MG63 (cell line): ENCODE measurements around the gene TPH2. TPM values are rescaled to one million over a fixed set of nuclear protein-coding genes. Genes with fewer than 3 reads are reported as not detected.
A peak's percentile ranks its signal among the peaks of the same experiment; 100 is the strongest.

ENCODE experiments used
- DNase-seq: peaks from one replicate; pipeline ENCODE4 v3.0.0-alpha.2; 2020
- H3K27me3 ChIP-seq: fragments of 250-450 bp; sonication (Bioruptor Pico); 2 replicates; pipeline ENCODE4 v1.5.1; 2020; ENCODE audit warnings: mild to moderate bottlenecking, moderate library complexity
- H3K36me3 ChIP-seq: fragments of 250-450 bp; sonication (Bioruptor Pico); 2 replicates; pipeline ENCODE4 v1.5.1; 2020; ENCODE audit warnings: mild to moderate bottlenecking, moderate library complexity
- H3K4me3 ChIP-seq: fragments of 250-450 bp; sonication (Bioruptor Pico); 2 replicates; pipeline ENCODE4 v1.5.1; 2020; ENCODE audit warnings: mild to moderate bottlenecking, moderate library complexity
- H3K9me3 ChIP-seq: fragments of 250-450 bp; sonication (Bioruptor Pico); 2 replicates; pipeline ENCODE4 v1.5.1; 2020; ENCODE audit warnings: mild to moderate bottlenecking, moderate library complexity
- total RNA-seq: library from RNA; depleted of rRNA; stranded (reverse); fragments of >200 nt; shearing (Covaris generic); gene quantifications from 2 replicates; pipeline ENCODE4 v1.2.3, GENCODE V29; 2014; ENCODE audit warnings: low replicate concordance

TPH2 gene
- total RNA-seq, 1 experiment from 2014 or later: not detected

DNA sequence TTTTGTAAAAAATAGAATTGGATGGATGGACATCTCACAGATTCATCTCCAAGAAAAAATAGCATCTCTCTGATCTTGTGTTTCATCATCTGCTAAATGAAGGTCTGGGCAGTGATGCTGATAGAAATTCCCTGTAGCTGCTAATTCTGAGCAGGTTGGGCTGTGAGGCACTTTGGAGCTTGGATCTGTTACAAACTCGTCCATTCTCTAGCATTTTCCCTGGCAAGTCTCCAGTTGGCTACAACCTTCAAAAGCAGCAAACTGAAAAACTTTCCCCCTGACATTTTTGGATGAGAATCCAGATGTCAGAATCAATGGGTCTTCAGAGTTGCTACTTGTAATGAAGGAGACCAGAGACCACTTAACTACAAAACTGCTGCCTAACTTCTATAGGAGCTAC is 72.7 kb downstream of the TPH2 start:
- Histone ChIP-seq H3K9me3 (no peaks in the 10 kb centered on the region), H3K4me3 (no peak overlapping the region)
- peak; percentile 24 for DNase-seq

DNA sequence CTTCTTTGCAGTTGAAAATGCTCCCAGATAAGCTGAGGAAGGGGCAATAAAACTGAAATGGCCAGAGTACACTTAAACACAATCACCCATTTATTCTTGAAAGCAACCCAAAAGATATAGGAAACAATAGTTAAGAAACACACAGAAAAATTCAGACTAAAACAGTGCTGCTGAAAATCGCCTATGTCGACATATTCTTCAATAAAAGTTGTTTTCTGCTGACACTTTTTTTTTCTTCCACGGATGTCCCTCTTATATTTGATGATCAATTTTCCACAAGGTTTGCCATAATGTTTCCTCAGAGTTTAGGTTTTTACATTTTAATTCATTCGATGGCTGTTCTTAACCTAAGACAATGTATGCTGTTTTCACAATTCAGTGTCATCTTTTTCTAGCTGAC is 74.2 kb downstream of the TPH2 start:
- H3K27me3 ChIP-seq: no peaks in the 10 kb centered on the region
- no peak for DNase-seq
- no peak overlapping the region for H3K4me3 ChIP-seq
- no peaks in the 10 kb centered on the region for H3K9me3 ChIP-seq
- H3K36me3 ChIP-seq: no peaks in the 10 kb centered on the region

More for the DNA sequence above, 72.7 kb downstream of the TPH2 start:
- H3K27me3 ChIP-seq: no peaks in the 10 kb centered on the region
- no peaks in the 10 kb centered on the region for H3K36me3 ChIP-seq

DNA sequence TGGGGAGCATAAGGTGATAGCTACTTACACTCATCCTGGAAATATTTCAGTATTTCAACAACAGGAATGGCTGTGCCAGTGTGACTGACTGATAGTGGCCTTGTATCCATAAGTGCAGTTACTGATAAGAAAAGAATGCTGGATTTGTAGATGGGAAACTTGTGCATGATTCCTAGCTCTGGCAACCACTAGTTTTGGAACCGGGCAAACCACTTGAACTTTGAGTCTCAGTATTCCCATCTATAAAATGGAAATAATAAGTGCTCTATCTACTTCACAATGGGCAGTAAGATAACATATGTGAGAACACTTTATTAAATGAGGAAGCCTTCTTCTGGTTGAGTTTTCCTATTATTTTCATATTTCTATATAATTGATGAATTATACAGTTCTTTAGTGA is 77.2 kb downstream of the TPH2 start:
- Histone ChIP-seq H3K4me3 (no peak overlapping the region), H3K27me3 (no peaks in the 10 kb centered on the region), H3K9me3 (no peaks in the 10 kb centered on the region), H3K36me3 (no peaks in the 10 kb centered on the region)
- no peak for DNase-seq

DNA sequence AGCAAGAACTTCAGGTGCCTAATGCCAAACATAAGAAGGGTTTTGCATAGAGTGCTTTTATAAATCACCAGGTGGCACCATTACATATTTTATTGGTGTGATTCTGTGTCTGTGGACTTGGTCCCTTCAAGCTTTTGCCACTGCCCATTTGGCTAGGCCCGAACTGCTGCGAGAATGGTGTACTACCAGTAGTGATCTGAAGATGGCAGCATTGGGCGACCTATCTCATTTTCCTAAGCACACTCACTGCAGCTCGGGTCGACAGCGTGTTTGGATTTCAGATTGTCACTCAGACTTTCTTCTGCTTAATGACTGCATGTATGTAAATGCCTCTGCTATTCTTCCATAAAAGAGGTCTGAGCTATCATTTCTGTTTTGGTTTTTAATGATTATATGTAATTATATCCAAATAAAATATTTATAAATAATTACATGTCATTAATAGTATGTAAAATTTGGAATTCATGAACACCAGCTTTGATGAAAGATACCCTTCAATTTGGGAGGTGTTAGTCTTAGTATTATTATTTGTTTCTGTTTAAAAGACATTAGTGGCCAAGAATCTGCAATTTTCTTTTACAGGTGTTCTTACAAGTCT is 78.5 kb downstream of the TPH2 start:
- Histone ChIP-seq H3K36me3 (no peaks in the 10 kb centered on the region), H3K9me3 (no peaks in the 10 kb centered on the region), H3K4me3 (no peak overlapping the region), H3K27me3 (no peaks in the 10 kb centered on the region)
- DNase-seq: peak; percentile 60

DNA sequence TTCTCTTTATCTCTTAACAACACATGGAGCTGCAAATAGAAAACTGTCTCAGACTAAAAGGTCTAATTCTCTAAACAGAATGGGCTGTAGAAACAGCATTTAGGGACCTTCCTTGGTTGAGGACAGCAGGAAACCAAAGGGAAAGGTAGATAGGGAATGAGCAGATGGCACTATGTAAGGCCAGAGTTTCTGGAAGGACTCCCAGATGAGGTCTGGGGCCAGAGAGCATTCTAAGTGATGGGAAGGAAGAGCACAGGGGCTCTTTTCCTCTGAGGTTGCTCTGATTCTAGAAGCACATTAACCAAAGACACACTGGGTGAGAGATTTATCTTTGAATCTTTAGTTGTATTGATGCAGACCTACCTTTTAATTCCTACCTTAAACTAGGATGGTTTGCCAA is 79.4 kb downstream of the TPH2 start:
- DNase-seq: no peak
- Histone ChIP-seq H3K27me3 (no peaks in the 10 kb centered on the region), H3K4me3 (no peak overlapping the region), H3K9me3 (no peaks in the 10 kb centered on the region), H3K36me3 (no peaks in the 10 kb centered on the region)

DNA sequence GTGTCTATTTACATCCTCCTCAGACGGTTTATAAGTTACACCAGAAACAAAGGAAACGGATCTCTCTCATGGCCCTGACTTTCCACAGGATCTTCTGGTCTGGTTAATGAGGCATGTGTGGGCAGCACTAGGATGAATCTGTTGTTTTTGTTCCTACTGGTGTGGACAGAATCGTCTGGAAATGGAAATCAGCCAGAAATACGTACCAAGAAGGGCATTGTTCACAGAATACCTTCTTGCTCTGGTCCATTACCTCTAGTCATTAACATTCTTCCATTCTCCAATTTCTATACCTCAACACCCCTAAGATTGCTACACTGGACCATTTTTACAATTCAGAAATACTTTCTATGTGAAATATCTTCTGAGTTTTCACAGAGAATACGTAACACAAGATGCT is 86.0 kb downstream of the TPH2 start:
- Histone ChIP-seq H3K9me3 (no peaks in the 10 kb centered on the region), H3K36me3 (no peaks in the 10 kb centered on the region), H3K27me3 (no peaks in the 10 kb centered on the region), H3K4me3 (no peak overlapping the region)
- DNase-seq: no peak

DNA sequence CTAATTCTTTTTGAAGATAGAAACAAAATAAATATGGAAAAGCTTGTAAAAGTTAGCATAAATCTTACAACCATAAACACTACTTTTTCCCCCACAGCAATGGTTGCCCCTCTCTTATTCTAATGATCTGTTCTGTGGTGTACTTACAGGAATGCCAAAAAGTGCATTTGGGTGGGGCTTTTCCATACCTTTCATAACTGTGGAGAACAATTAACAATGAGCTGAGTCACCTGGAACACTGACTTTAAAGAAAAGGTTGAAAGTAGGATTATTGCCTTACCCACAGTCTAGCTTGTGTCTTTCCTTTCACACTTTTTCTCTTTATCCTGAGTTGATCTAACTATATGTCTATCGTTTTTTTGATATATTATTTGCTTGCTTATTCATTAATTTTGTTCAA is 86.9 kb downstream of the TPH2 start:
- H3K27me3 ChIP-seq: no peaks in the 10 kb centered on the region
- no peak overlapping the region for H3K4me3 ChIP-seq
- H3K9me3 ChIP-seq: no peaks in the 10 kb centered on the region
- H3K36me3 ChIP-seq: no peaks in the 10 kb centered on the region
- no peak for DNase-seq

DNA sequence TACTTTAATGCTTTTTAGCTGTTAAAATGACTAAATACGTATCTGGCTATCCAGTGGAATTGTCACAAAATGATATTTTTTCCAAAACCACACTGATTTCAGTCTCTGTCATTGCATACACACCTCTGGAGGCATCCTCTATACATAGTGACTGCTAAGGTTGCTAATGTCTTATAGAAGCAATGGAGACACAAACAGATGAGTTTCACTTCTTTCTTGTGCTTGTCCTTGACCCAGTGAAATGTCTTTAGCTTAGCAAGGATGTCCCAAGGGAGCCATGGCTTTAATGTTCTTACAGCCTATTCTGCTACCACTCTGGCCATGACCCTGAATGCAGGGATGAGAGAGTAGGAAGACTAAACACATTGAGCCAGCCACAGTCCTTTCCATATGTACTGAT is 90.3 kb downstream of the TPH2 start:
- H3K36me3 ChIP-seq: no peaks in the 10 kb centered on the region

DNA sequence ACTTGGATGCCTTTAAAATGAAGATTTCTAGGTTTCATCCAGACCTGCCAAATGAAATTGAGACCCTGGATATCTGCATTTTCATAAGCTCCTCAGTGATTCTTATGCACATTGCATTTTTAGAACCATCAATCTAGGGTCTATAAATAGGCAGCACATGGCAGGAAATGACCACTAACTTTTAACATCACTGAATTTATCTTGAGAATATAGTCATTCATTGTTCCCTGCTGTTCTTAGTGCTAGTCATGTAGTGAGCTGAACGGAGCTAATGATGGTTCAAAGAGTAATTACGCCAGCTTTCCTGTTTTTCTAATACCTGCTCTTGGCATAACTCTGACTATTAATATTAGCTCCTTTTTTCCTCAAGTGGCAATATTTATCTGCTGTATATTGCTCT is 91.6 kb downstream of the TPH2 start:
- Histone ChIP-seq H3K36me3 (no peaks in the 10 kb centered on the region), H3K4me3 (no peak overlapping the region), H3K27me3 (no peaks in the 10 kb centered on the region), H3K9me3 (no peaks in the 10 kb centered on the region)
- DNase-seq: no peak

More for the DNA sequence above, 90.3 kb downstream of the TPH2 start:
- DNase-seq: no peak
- no peaks in the 10 kb centered on the region for H3K27me3 ChIP-seq
- no peak overlapping the region for H3K4me3 ChIP-seq
- H3K9me3 ChIP-seq: no peaks in the 10 kb centered on the region

DNA sequence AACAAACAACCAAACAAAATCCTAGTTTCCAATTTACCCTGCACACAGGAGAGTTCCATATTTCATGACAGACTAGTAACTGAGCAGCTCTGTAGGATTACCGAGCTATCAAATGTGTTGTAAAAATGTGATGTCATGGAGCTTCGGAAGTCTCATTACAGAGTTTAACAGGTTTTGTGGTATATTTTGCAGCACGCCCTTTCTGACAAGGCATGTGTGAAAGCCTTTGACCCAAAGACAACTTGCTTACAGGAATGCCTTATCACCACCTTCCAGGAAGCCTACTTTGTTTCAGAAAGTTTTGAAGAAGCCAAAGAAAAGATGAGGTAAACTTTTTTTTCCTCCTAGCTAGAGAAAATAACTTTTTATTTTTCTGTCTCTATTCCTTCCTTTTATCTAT is 92.4 kb downstream of the TPH2 start:
- Histone ChIP-seq H3K9me3 (no peaks in the 10 kb centered on the region), H3K4me3 (no peak overlapping the region), H3K36me3 (no peaks in the 10 kb centered on the region), H3K27me3 (no peaks in the 10 kb centered on the region)
- no peak for DNase-seq

DNA sequence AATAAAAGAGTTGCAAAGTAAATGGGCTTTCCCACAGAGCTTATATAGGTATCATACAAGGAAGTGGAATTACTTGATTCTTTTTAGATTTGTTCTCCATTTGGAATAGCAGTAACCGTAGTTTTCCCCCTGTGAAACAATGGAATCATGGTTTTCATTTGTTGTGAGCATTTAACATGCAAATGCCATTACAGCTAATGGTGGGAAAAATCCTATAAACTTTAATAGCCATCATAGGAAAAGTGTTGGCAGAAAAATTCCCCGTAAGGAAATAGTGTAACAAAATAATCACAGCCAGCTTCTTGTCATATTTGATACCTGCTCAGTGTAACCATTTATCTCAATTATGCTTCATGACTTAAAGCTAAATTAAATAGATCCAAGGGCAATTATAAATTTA is 95.3 kb downstream of the TPH2 start:
- DNase-seq: no peak
- Histone ChIP-seq H3K9me3 (no peaks in the 10 kb centered on the region; the same call in 1 of the 2 replicates), H3K27me3 (no peaks in the 10 kb centered on the region), H3K36me3 (no peaks in the 10 kb centered on the region), H3K4me3 (no peak overlapping the region)

DNA sequence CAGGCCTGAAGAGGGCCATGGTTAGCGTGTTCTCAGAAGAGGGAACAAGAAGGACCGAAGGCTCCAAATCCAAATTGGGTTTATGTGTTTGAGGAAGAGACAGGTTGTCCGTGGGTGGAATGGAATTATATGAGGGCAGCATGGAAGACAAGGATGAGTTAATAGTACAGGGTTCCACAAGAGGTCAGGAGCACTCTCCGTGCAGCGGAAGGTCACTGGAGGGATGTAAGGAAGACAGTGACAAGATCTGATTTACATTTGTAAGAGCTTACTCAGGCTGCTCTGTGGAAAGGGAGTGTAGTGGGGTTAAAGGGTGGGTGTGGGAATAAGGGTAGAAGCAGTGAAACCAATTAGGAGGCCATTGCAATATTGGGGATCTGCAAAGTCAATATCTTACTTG is 97.0 kb downstream of the TPH2 start:
- Histone ChIP-seq H3K36me3 (no peaks in the 10 kb centered on the region), H3K9me3 (peaks cover 2% of the 10 kb centered on the region)
- no peak for DNase-seq

DNA sequence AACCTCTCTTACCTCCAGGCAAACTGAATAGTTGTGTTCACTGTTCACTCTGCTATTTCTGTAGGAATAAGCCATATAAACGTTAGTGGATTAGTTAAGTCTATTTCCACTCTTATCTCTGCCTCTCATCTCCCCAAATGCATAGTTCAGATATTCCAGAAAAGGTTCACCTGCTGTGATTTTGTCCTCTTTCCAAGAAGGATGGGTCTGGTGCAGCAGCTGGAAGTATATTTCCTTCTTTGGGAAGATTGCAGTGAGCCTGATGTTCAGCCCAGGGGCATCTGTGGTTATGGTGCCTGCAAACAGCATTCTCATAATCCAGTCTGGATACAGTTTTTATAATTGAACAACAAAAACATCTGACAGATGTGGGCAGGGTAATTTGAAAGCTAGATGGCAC is 97.7 kb downstream of the TPH2 start:
- no peaks in the 10 kb centered on the region for H3K27me3 ChIP-seq
- H3K9me3 ChIP-seq: peaks cover 2% of the 10 kb centered on the region
- H3K36me3 ChIP-seq: no peaks in the 10 kb centered on the region
- DNase-seq: no peak
- no peak overlapping the region for H3K4me3 ChIP-seq

More for the DNA sequence above, 97.0 kb downstream of the TPH2 start:
- Histone ChIP-seq H3K27me3 (no peaks in the 10 kb centered on the region), H3K4me3 (no peak overlapping the region)

DNA sequence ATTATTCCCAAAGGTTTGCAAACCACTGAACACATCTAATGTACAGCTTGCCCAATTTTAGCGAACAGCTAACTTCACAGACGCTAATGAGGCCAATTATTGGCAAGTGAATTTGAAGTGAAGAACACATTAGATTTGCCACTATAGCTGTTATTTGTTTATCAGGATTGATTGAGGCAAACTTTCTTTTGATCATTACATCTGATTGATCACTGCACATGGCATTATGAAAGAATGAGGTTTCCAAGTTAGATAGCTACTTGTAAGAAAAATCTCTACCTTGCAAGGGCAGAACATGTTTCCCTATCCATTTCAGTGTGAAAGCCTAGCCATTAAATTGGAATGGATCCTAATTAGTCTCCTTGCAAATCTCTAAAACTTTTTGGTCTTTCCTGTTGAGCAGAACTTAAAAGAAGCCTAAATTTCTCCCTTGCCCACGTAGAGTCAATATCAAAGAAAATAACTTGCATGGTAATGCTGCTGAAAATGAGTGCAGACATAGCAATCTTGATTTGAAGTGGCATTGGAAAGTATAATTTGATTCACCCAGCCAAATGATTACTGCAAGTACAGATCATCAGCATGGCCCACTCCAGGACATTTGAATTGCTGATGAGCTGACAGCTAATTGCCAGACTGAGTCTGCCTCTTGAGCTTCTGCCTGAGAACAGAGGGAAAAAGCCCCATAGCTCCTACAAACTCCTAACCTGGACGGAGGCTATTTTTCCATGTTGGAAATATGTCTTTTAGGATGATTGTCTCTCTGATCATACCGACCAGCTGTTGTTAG is 98.6 kb downstream of the TPH2 start:
- DNase-seq: no peak
- Histone ChIP-seq H3K36me3 (no peaks in the 10 kb centered on the region), H3K27me3 (no peaks in the 10 kb centered on the region), H3K4me3 (no peak overlapping the region), H3K9me3 (peaks cover 2% of the 10 kb centered on the region)

DNA sequence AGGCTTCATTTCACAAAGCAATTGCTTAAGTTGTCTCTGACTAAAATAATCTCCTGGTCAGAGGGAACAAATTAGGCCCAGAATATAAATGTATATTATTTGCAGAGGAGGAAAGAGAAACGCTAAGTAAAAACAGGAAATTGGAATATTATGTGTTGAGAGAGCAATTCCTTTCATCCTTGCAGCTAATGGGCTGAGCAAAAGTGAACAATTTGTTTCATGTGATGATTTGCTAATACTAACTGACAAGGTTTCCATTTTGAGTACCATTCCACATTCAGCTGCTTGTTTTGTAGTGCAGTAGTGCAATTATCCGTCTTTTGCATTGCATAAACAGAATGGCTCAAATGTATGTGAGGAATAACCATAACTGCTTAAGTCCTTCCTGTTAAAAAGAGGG is 103.2 kb downstream of the TPH2 start:
- Histone ChIP-seq H3K9me3 (peaks cover 2% of the 10 kb centered on the region), H3K36me3 (no peaks in the 10 kb centered on the region)

DNA sequence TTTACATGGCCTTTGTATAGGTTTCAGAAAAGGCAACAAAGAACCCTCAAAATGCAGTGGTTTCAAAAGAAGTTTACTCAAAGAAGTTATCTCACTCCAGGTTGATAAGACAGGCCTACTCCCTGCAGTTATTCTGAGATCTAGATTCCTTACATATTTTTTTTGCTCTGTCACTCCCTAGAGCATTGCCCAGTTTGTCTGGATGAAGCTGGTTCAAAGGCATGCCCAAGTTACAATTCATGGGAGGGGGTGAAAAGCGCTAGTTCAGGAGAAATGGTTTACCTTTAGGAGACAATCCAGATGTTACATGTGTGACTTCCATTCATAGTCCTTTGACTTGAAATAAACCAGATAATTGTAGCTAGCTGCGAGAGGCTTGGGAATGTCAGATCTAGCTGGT is 115.0 kb downstream of the TPH2 start:
- H3K36me3 ChIP-seq: no peaks in the 10 kb centered on the region
- no peaks in the 10 kb centered on the region for H3K27me3 ChIP-seq
- DNase-seq: no peak
- H3K4me3 ChIP-seq: no peak overlapping the region
- H3K9me3 ChIP-seq: no peaks in the 10 kb centered on the region

More for the DNA sequence above, 103.2 kb downstream of the TPH2 start:
- Histone ChIP-seq H3K4me3 (no peak overlapping the region), H3K27me3 (no peaks in the 10 kb centered on the region)
- DNase-seq: no peak

DNA sequence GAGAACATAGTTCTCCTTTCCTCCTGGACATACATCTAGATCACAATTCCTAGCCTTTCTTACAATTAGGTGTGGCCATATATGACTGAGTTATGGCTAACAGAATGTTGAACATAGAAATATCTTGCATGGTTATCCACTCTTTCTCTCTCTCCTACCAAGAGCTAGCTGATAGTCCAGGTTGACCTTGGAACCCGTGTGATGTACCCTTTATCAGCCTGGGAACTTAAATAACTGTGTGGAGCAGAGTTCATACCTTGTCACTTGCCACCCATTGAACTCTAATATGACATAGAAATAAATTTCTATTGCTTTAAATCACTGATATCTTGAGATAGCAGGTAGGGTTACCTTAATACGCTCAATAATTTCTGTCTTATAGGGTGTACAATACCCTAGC is 115.9 kb downstream of the TPH2 start:
- DNase-seq: no peak
- Histone ChIP-seq H3K27me3 (no peaks in the 10 kb centered on the region), H3K9me3 (no peaks in the 10 kb centered on the region), H3K36me3 (no peaks in the 10 kb centered on the region), H3K4me3 (no peak overlapping the region)

DNA sequence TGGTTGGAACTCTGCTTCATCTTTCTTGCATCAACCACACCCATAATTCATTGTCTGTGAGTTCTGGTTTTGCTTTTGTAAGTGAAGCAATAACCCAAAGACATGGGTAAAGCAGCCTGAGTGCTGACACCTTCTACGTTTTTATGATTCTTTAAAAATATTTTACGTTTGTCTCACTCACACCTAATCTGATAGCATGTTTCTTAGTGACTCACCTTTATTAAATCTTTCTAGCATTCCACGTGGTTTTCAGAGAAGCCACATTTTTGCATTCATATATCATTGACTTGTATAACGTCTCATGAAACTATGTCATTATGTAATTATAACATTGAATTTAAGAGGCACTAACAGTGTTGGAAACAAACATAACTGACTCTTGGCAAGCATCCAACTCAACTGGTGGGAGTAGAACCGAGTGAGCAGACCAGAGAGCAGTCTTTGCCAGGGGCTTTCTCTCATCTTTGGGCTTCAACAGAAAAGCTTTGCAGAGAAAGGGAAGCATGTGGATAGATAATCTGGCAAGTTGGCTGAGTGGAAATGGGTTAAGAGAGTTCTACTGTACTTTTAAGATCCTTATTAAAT is 118.8 kb downstream of the TPH2 start:
- Histone ChIP-seq H3K9me3 (no peaks in the 10 kb centered on the region), H3K27me3 (no peaks in the 10 kb centered on the region), H3K36me3 (no peaks in the 10 kb centered on the region), H3K4me3 (no peak overlapping the region)
- DNase-seq: no peak
